Tibial nerve (tissue), 4 donors: Measurements from ENCODE around the gene BFAR. TPM values are rescaled to one million over a fixed set of nuclear protein-coding genes. Genes with fewer than 3 reads are reported as not detected.

Experiments used
- DNase-seq, 2 donors: peaks; one replicate each; pipeline ENCODE4 v3.0.0-alpha.2; 2019; ENCODE audit warnings: low spot score in 2 of 2
- H3K27ac ChIP-seq, 4 donors: fragments of 200-600 bp; sonication (generic) in 3 of 4; one replicate each; pipeline ENCODE4 v1.5.1; 2017 to 2019; ENCODE audit warnings: mild to moderate bottlenecking in 1 of 4
- H3K27me3 ChIP-seq, 2 donors: fragments of 200-600 bp; sonication (generic) in 1 of 2; one replicate each; pipeline versions ENCODE4 v1.5.1 to v1.6.0; 2017 to 2019
- H3K36me3 ChIP-seq, 3 donors: fragments of 200-600 bp; sonication (generic); one replicate each; pipeline ENCODE4 v1.5.1; 2018 to 2019
- H3K4me1 ChIP-seq, 4 donors: fragments of 200-600 bp; sonication (generic) in 3 of 4; one replicate each; pipeline ENCODE4 v1.5.1; 2017 to 2019
- H3K4me3 ChIP-seq, 4 donors: fragments of 200-600 bp; sonication (generic) in 3 of 4; one replicate each; pipeline ENCODE4 v1.5.1; 2017 to 2019; ENCODE audit warnings: mild to moderate bottlenecking in 1 of 4, moderate library complexity in 1 of 4
- H3K9me3 ChIP-seq, 4 donors: fragments of 200-600 bp; sonication (generic) in 3 of 4; one replicate each; pipeline ENCODE4 v1.5.1; 2017 to 2019
- EP300 ChIP-seq, 2 donors: sonication (generic); formaldehyde crosslinking; IDR thresholded peaks; one replicate each; pipeline ENCODE4 v1.6.1; 2017; ENCODE audit warnings: antibody characterized with exemption in 2 of 2, mild to moderate bottlenecking in 1 of 2
- POLR2A ChIP-seq, 2 donors: fragments of 450-650 bp; IDR thresholded peaks; one replicate each; pipeline ENCODE4 v1.6.1; 2017; ENCODE audit warnings: antibody characterized with exemption in 2 of 2, mild to moderate bottlenecking in 2 of 2, moderate library complexity in 2 of 2
- WGBS, 2 donors: methylation state at CpG; one replicate each; pipeline ENCODE4 v1.1.5; 2018; 5-methylcytosine and 5-hydroxymethylcytosine counted together
- total RNA-seq, 4 donors: library from RNA; depleted of rRNA; stranded (reverse); fragments of >200 nt; gene quantifications; one replicate each; pipeline ENCODE4 v1.1.0, GENCODE V29; 2016
- TF ChIP-seq, protein P1 (sequence below), 5 experiments: fragments of 200-600 bp in 3 of 5; fragments of 450-650 bp in 2 of 5; sonication (generic) in 3 of 5; IDR thresholded peaks; one replicate each; pipeline ENCODE4 v1.5.1; 2016 to 2019; ENCODE audit warnings: antibody characterized with exemption in 5 of 5, mild to moderate bottlenecking in 3 of 5, moderate library complexity in 2 of 5

BFAR gene, protein sequence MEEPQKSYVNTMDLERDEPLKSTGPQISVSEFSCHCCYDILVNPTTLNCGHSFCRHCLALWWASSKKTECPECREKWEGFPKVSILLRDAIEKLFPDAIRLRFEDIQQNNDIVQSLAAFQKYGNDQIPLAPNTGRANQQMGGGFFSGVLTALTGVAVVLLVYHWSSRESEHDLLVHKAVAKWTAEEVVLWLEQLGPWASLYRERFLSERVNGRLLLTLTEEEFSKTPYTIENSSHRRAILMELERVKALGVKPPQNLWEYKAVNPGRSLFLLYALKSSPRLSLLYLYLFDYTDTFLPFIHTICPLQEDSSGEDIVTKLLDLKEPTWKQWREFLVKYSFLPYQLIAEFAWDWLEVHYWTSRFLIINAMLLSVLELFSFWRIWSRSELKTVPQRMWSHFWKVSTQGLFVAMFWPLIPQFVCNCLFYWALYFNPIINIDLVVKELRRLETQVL
- 10 to 100 TPM; 64.5 to 78.3 (median 71.9) TPM for total RNA-seq

DNA sequence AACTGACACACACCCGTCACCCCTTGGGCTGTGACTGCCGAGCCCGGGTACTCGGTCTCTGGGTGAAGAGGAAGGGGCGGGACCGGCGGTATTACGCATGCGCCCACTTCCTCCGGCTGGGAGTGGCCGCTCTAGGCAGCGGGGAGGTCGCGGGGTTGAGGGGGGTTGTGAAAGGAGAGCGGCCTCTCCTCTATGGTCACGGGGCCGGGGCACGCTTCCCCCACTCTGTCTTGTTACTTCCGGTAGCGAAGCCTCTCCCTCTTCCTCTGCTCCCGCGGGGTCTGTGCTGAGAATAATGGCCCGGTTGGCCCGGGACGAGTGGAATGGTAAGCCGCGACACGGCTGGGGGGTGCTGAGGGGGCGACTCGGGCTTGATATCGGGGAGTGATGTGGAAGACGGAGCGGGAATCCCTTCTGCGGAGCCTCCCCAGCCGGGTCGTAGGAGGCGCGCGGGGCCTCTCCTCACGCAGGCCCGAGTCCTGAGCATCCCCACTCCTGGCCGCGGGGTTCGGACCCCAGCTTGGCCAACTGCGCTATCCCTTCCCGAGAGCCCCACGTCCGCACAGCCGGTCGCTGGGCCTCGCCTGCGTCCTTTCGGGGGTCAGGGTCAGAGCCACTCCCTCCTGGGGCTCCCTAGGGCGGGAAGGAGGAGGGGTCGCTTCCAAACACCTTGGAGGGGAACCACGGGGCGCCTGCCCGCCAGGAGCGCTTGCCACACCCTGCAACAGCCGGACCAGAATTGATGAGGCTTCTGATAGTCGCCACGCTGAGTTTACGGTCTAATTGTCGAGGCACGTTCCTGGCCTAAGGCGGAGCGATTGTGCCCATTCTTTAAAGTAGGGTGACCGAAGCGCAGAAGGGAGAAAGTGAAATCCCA is at the start of gene BFAR:
Gene BFAR, plus strand, starts transcription at position 259 of the 877 bp plus-strand sequence. CDS start 11,396 bp downstream, outside the sequence.
- DNase-seq = peak; percentile 99
- 0% methylated on average over 24 to 69 of the region's 69 CpGs for WGBS, 2 donors
- peak within 1 kb of the TSS; percentile 73 to 99 (median 93) for H3K4me3 ChIP-seq
- no peaks in the 10 kb centered on the region for H3K9me3 ChIP-seq
- no peaks in the 10 kb centered on the region for H3K27me3 ChIP-seq
- TF ChIP-seq, protein P1, sequence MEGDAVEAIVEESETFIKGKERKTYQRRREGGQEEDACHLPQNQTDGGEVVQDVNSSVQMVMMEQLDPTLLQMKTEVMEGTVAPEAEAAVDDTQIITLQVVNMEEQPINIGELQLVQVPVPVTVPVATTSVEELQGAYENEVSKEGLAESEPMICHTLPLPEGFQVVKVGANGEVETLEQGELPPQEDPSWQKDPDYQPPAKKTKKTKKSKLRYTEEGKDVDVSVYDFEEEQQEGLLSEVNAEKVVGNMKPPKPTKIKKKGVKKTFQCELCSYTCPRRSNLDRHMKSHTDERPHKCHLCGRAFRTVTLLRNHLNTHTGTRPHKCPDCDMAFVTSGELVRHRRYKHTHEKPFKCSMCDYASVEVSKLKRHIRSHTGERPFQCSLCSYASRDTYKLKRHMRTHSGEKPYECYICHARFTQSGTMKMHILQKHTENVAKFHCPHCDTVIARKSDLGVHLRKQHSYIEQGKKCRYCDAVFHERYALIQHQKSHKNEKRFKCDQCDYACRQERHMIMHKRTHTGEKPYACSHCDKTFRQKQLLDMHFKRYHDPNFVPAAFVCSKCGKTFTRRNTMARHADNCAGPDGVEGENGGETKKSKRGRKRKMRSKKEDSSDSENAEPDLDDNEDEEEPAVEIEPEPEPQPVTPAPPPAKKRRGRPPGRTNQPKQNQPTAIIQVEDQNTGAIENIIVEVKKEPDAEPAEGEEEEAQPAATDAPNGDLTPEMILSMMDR (IDR thresholded peaks at IDR 0.05) = peak in 1 of 5 experiments; percentile 37
- peak; percentile 94 to 97 for TF ChIP-seq POLR2A (IDR thresholded peaks at IDR 0.05)
- TF ChIP-seq EP300 (IDR thresholded peaks at IDR 0.05) = peak; percentile 92 to 99
- H3K36me3 ChIP-seq = peaks cover 0 to 3% (median 0%) of the 10 kb centered on the region in 3 donors
- H3K27ac ChIP-seq = peak within 1 kb of the TSS; percentile 87 to 98 (median 96)
- H3K4me1 ChIP-seq = peaks cover 0 to 76% (median 40%) of the 10 kb centered on the region in 4 donors

DNA sequence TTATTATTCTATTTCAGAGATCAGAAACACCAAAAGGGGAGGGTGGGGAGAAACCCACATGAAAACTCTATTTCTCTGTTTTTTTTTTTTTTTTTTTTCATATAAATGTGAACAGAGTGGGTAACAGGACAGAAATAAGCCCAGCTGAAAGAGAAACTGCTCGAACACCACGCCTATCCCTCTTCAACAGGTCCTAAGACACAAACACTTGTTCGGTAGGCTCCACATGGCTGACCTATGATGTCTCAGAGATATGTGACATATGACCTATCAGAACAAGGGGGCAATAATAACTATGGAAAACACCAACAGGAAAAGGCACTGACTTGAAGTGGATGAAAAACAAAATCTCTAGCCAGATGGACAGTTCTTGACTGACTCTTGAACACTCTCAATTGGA is 47.5 kb upstream of the BFAR start:
- TF ChIP-seq POLR2A (IDR thresholded peaks at IDR 0.05) (no peak), EP300 (IDR thresholded peaks at IDR 0.05) (no peak)
- TF ChIP-seq, protein P1 (IDR thresholded peaks at IDR 0.05) = no peak
- Histone ChIP-seq H3K27me3 (no peaks in the 10 kb centered on the region), H3K4me3 (no peak overlapping the region), H3K36me3 (peaks cover 4 to 81% (median 15%) of the 10 kb centered on the region in 3 donors), H3K27ac (no peak overlapping the region), H3K9me3 (no peaks in the 10 kb centered on the region), H3K4me1 (no peaks in the 10 kb centered on the region)
- no peak for DNase-seq
- 78 to 86% methylated on average over 3 of the region's 3 CpGs for WGBS, 2 donors

DNA sequence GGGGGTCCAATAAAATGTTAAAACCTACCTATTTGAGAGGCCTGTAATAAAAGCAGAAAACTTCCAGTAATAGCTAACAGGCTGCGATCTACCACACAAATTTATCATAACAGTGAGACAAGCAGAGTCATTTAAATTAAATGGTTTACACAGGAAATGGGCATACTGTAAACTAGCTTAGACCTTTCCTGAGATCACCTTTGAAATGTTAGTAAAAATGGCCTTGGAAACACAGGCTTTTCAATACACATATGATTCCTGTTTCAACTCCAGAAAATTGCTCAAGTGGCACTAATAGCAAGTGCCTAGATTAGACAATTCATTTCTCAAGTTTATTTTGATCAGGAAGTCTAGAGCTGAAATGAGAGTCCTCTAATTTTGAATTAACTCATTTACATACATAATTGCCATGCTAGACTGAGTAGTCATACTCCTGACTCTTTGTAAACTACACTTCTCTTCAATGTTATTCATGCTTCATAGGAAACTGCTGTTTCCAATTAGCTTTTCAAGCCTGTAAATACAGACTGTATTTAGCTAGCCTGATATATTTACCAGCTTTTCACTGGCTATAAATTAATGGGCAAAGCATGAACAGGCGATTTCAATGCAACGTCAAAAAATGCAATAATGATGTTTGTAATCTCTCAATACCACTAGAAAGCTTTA is 46.0 kb upstream of the BFAR start:
- Histone ChIP-seq H3K36me3 (peaks cover 0 to 81% (median 4%) of the 10 kb centered on the region in 3 donors), H3K9me3 (no peaks in the 10 kb centered on the region), H3K4me3 (no peak overlapping the region), H3K4me1 (no peaks in the 10 kb centered on the region), H3K27me3 (no peaks in the 10 kb centered on the region), H3K27ac (no peak overlapping the region)
- no peak for DNase-seq
- 79 to 81% methylated on average over 3 of the region's 3 CpGs for WGBS, 2 donors
- TF ChIP-seq, protein P1 (IDR thresholded peaks at IDR 0.05) = no peak
- TF ChIP-seq EP300 (IDR thresholded peaks at IDR 0.05) (no peak), POLR2A (IDR thresholded peaks at IDR 0.05) (no peak)

DNA sequence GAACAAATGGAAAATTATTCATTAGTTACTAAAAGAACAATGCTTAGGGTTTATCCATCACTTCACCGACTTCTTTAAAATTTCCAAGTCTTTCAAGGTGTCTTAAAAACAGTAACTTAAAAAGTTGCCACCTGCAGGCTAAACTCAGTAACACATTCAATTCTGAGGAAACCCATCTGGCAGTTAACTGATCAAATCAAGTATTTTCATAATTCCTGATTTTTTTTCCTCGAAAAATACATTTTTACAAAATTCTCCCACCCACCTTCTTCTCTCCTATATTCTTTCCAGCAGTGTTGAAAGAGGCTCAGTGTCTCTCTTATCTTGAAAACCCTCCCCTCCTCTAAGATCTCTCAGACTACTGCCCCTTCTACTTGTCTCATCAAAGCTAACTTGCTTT is 32.6 kb upstream of the BFAR start:
- H3K9me3 ChIP-seq = no peaks in the 10 kb centered on the region
- no peak overlapping the region for H3K27ac ChIP-seq
- no peaks in the 10 kb centered on the region for H3K4me1 ChIP-seq
- H3K4me3 ChIP-seq = no peak overlapping the region
- TF ChIP-seq POLR2A (IDR thresholded peaks at IDR 0.05) = no peak
- TF ChIP-seq, protein P1 (IDR thresholded peaks at IDR 0.05) = peak in 3 of 5 experiments; percentile 29 to 32 (median 30)
- no peak for TF ChIP-seq EP300 (IDR thresholded peaks at IDR 0.05)
- no peaks in the 10 kb centered on the region for H3K27me3 ChIP-seq
- H3K36me3 ChIP-seq = peaks cover 0 to 98% (median 23%) of the 10 kb centered on the region in 3 donors
- peak in 1 of 2 donors; percentile 34 for DNase-seq
- 56 to 57% methylated on average over 2 of the region's 2 CpGs for WGBS, 2 donors
